Prostate gland (tissue), 2 donors: ENCODE measurements around the gene LIME1. TPM values are rescaled to one million over a fixed set of nuclear protein-coding genes. Genes with fewer than 3 reads are reported as not detected.
"Not testable (repeated sequence)": the region's sequence is repeated elsewhere in the genome, so short reads cannot be mapped to it uniquely, and the experiment has no call there.

Source experiments
- DNase-seq: peaks from one replicate; pipeline ENCODE4 v3.0.0-alpha.2; 2019; ENCODE audit warnings: low spot score
- H3K27ac ChIP-seq, 2 donors: fragments of 200-600 bp; sonication (generic); 2 replicates each; pipeline ENCODE4 v1.5.1; 2017 to 2019
- H3K27me3 ChIP-seq: fragments of 200-600 bp; sonication (generic); replicated peaks from 2 replicates; pipeline ENCODE4 v1.5.1; 2019; ENCODE audit not compliant: insufficient read depth
- H3K36me3 ChIP-seq, 2 donors: fragments of 200-600 bp; sonication (generic); 1 replicate in 1 of 2; 2 replicates in 1 of 2; pipeline versions ENCODE4 v1.5.1 to v1.8.1; 2017 to 2019
- H3K4me1 ChIP-seq: fragments of 200-600 bp; sonication (generic); replicated peaks from 2 replicates; pipeline ENCODE4 v1.5.1; 2019
- H3K4me3 ChIP-seq, 2 donors: fragments of 200-600 bp; sonication (generic); 2 replicates each; pipeline ENCODE4 v1.5.1; 2017 to 2019
- H3K9me3 ChIP-seq: fragments of 200-600 bp; sonication (generic); 2 replicates; pipeline ENCODE4 v1.5.1; 2017
- CTCF ChIP-seq, 4 experiments: fragments of 200-600 bp in 2 of 4; fragments of 450-650 bp in 2 of 4; sonication (generic) in 2 of 4; IDR thresholded peaks; 1 replicate in 3 of 4; 2 replicates in 1 of 4; pipeline ENCODE4 v1.5.1; 2016 to 2019; ENCODE audit warnings: antibody characterized with exemption in 4 of 4, mild to moderate bottlenecking in 2 of 4, moderate library complexity in 2 of 4
- POLR2A ChIP-seq: fragments of 450-650 bp; IDR thresholded peaks from one replicate; pipeline ENCODE4 v1.6.1; 2016; ENCODE audit warnings: antibody characterized with exemption, mild to moderate bottlenecking
- POLR2AphosphoS5 ChIP-seq: sonication (generic); formaldehyde crosslinking; IDR thresholded peaks from one replicate; pipeline ENCODE4 v1.6.1; 2017; ENCODE audit warnings: antibody characterized with exemption
- WGBS: methylation state at CpG from one replicate; pipeline ENCODE4 v1.1.5; 2018; 5-methylcytosine and 5-hydroxymethylcytosine counted together
- intact Hi-C: fragments of 100-400 bp; cut with DNase I; formaldehyde crosslinking; loops from one replicate; pipeline ENCODE4 v1.14.2; 2022
- total RNA-seq, 2 donors: library from RNA; depleted of rRNA; stranded (reverse); fragments of >200 nt; gene quantifications; one replicate each; pipeline ENCODE4 v1.1.0, GENCODE V29; 2016

Gene LIME1
- total RNA-seq, 2 donors from 2014 or later: 35.0 to 44.4 TPM

- 85% methylated on average over 27 of the region's 33 CpGs for WGBS
- Histone ChIP-seq H3K4me3 (no peak overlapping the region), H3K27me3 (no peaks in the 10 kb centered on the region), H3K9me3 (no peaks in the 10 kb centered on the region), H3K27ac (no peak overlapping the region), H3K4me1 (no peaks in the 10 kb centered on the region), H3K36me3 (no peaks in the 10 kb centered on the region)
- no peak for TF ChIP-seq POLR2A
- TF ChIP-seq CTCF (IDR thresholded peaks at IDR 0.05): no peak
- TF ChIP-seq POLR2AphosphoS5: no peak
- intact Hi-C loops: loop anchor here (10.0 kb wide), 1 partner anchor 201 kb away; the partner anchor contains the start of gene SAMD10
- DNase-seq: no peak
Observed at GRCh38 chr20:63773571-63774241, 37.2 kb downstream of the LIME1 start.

- no peaks in the 10 kb centered on the region for H3K9me3 ChIP-seq
- no peak overlapping the region for H3K27ac ChIP-seq
- no peak for DNase-seq
- H3K4me1 ChIP-seq: no peaks in the 10 kb centered on the region
- no peak overlapping the region for H3K4me3 ChIP-seq
- TF ChIP-seq POLR2AphosphoS5 (no peak), CTCF (IDR thresholded peaks at IDR 0.05) (no peak), POLR2A (no peak)
- 71% methylated on average over 15 of the region's 15 CpGs for WGBS
- H3K27me3 ChIP-seq: no peaks in the 10 kb centered on the region
- intact Hi-C loops: loop anchor here (10.0 kb wide), 1 partner anchor 200 kb away; the partner anchor contains the start of gene SAMD10
- H3K36me3 ChIP-seq: no peaks in the 10 kb centered on the region
Observed at GRCh38 chr20:63774306-63774705, 37.8 kb downstream of the LIME1 start.

- TF ChIP-seq POLR2AphosphoS5: no peak
- TF ChIP-seq POLR2A: no peak
- peak; percentile 44 to 75 (median 55) for TF ChIP-seq CTCF (IDR thresholded peaks at IDR 0.05)
- Histone ChIP-seq H3K4me1 (no peaks in the 10 kb centered on the region), H3K4me3 (peak overlapping the region in 1 of 2 donors; percentile 17), H3K9me3 (no peaks in the 10 kb centered on the region), H3K36me3 (no peaks in the 10 kb centered on the region), H3K27ac (no peak overlapping the region), H3K27me3 (no peaks in the 10 kb centered on the region)
- WGBS: 28% methylated on average over 59 of the region's 67 CpGs
- no peak for DNase-seq
- intact Hi-C loops: loop anchor here (10.0 kb wide), 1 partner anchor 199 kb away; the partner anchor contains the start of gene SAMD10
Observed at GRCh38 chr20:63775096-63775978, 38.9 kb downstream of the LIME1 start.

- WGBS: 91% methylated on average over 23 of the region's 23 CpGs
- intact Hi-C loops: loop anchor here (10.0 kb wide), 1 partner anchor 198 kb away; the partner anchor contains the start of gene SAMD10
- H3K4me3 ChIP-seq, H3K27ac ChIP-seq, H3K27me3 ChIP-seq, H3K36me3 ChIP-seq, DNase-seq, H3K4me1 ChIP-seq, H3K9me3 ChIP-seq: not testable (repeated sequence)
Observed at GRCh38 chr20:63776875-63777274, 40.4 kb downstream of the LIME1 start.

GRCh38 chr20:63777614-63778013 is 41.1 kb downstream of the LIME1 start:
- H3K27me3 ChIP-seq: no peaks in the 10 kb centered on the region
- H3K4me3 ChIP-seq: no peak overlapping the region
- no peak for DNase-seq
- TF ChIP-seq POLR2AphosphoS5 (no peak), POLR2A (no peak), CTCF (IDR thresholded peaks at IDR 0.05) (no peak)
- 95% methylated on average over 13 of the region's 13 CpGs for WGBS
- H3K36me3 ChIP-seq: no peaks in the 10 kb centered on the region
- no peaks in the 10 kb centered on the region for H3K4me1 ChIP-seq
- H3K27ac ChIP-seq: no peak overlapping the region
- no peaks in the 10 kb centered on the region for H3K9me3 ChIP-seq
- intact Hi-C loops: loop anchor here (10.0 kb wide), 1 partner anchor 197 kb away; the partner anchor contains the start of gene SAMD10
